WTC11 (cell line): ENCODE measurements around the gene GNG8. TPM values are rescaled to one million over a fixed set of nuclear protein-coding genes. Genes with fewer than 3 reads are reported as not detected.
A peak's percentile ranks its signal among the peaks of the same experiment; 100 is the strongest.

Experiments used
- ATAC-seq: fragments of 200-7000 bp; cut with Tn5 transposase; 2 replicates; pipeline ENCODE4 v1.10.0; 2021; ENCODE audit warnings: mild to moderate bottlenecking, moderate library complexity
- CTCF ChIA-PET: fragments of 300-600 bp; sonication (Branson Sonifier 250); formaldehyde crosslinking; loops from one replicate; lab custom pipeline; 2021; ENCODE audit warnings: antibody characterized with exemption; lab: Charles Lee
- POLR2A ChIA-PET: fragments of 350-600 bp; sonication (Branson Sonifier 250); formaldehyde crosslinking; loops from one replicate; lab custom pipeline; 2021; ENCODE audit warnings: antibody characterized with exemption; lab: Charles Lee
- DNase-seq: peaks from one replicate; pipeline ENCODE4 v3.0.0; 2021; ENCODE audit warnings: low spot score
- H3K27ac Mint-ChIP-seq: 2 replicates; pipeline ENCODE4 v1.8.0; 2021; ENCODE audit warnings: mixed read lengths
- H3K27me3 Mint-ChIP-seq: 2 replicates; pipeline ENCODE4 v1.8.0; 2021; ENCODE audit warnings: low read depth, mild to moderate bottlenecking, moderate library complexity, mixed read lengths
- H3K36me3 Mint-ChIP-seq: 2 replicates; pipeline ENCODE4 v1.8.0; 2021; ENCODE audit warnings: mixed read lengths
- H3K4me1 Mint-ChIP-seq: 2 replicates; pipeline ENCODE4 v1.8.0; 2022; ENCODE audit warnings: mixed read lengths
- H3K4me3 Mint-ChIP-seq: 2 replicates; pipeline ENCODE4 v1.8.0; 2021; ENCODE audit warnings: mild to moderate bottlenecking, moderate library complexity, mixed read lengths
- H3K9me3 Mint-ChIP-seq: 2 replicates; pipeline ENCODE4 v1.8.0; 2021; ENCODE audit warnings: mixed read lengths
- ATF6 ChIP-seq: sonication (generic); formaldehyde crosslinking; IDR thresholded peaks from 2 replicates; pipeline ENCODE4 v1.8.1; 2023; ENCODE audit warnings: mild to moderate bottlenecking, missing genetic modification reagents
- ERG ChIP-seq: fragments of 250-450 bp; sonication (Bioruptor Pico); IDR thresholded peaks from 2 replicates; pipeline ENCODE4 v1.8.0; 2021; ENCODE audit warnings: mild to moderate bottlenecking
- FOXP1 ChIP-seq: sonication (generic); formaldehyde crosslinking; IDR thresholded peaks from 2 replicates; pipeline ENCODE4 v1.8.0; 2022; ENCODE audit warnings: missing genetic modification reagents, mild to moderate bottlenecking, moderate library complexity, borderline replicate concordance
- NFE2L1 ChIP-seq: sonication (generic); formaldehyde crosslinking; IDR thresholded peaks from 2 replicates; pipeline ENCODE4 v1.8.1; 2023; ENCODE audit warnings: missing genetic modification reagents
- NR1H2 ChIP-seq: sonication (generic); formaldehyde crosslinking; IDR thresholded peaks from 2 replicates; pipeline ENCODE4 v1.9.0; 2021; ENCODE audit warnings: mild to moderate bottlenecking, moderate library complexity, missing genetic modification reagents
- SMAD4 ChIP-seq: sonication (generic); formaldehyde crosslinking; IDR thresholded peaks from 2 replicates; pipeline ENCODE4 v1.8.0; 2022; ENCODE audit warnings: mild to moderate bottlenecking, missing genetic modification reagents
- TCF7 ChIP-seq: sonication (generic); formaldehyde crosslinking; IDR thresholded peaks from 2 replicates; pipeline ENCODE4 v1.8.0; 2022; ENCODE audit warnings: mild to moderate bottlenecking, low read depth, missing genetic modification reagents, moderate library complexity
- TEAD4 ChIP-seq: sonication (generic); formaldehyde crosslinking; IDR thresholded peaks from 2 replicates; pipeline ENCODE4 v1.8.0; 2022; ENCODE audit warnings: mild to moderate bottlenecking, missing genetic modification reagents
- ZNF219 ChIP-seq: sonication (generic); formaldehyde crosslinking; IDR thresholded peaks from 2 replicates; pipeline ENCODE4 v1.8.0; 2023; ENCODE audit warnings: missing genetic modification reagents, mild to moderate bottlenecking, borderline replicate concordance
- ZNF671 ChIP-seq: fragments of 250-450 bp; sonication (Bioruptor Pico); IDR thresholded peaks from 2 replicates; pipeline ENCODE4 v1.8.0; 2021; ENCODE audit warnings: mild to moderate bottlenecking
- total RNA-seq: library from RNA; stranded (reverse); gene quantifications from 3 replicates; pipeline ENCODE4 v1.2.3, GENCODE V29; 2021
- TF ChIP-seq, protein P1 (sequence below): sonication (generic); formaldehyde crosslinking; IDR thresholded peaks from 2 replicates; pipeline ENCODE4 v1.8.1; 2022; ENCODE audit warnings: low read depth, missing genetic modification reagents, borderline replicate concordance
- TF ChIP-seq, protein P2 (sequence below): fragments of 250-450 bp; sonication (Bioruptor Pico); IDR thresholded peaks from 2 replicates; pipeline ENCODE4 v1.9.0; 2021; ENCODE audit warnings: mild to moderate bottlenecking
- TF ChIP-seq, protein P3 (sequence below): fragments of 250-450 bp; sonication (Bioruptor Pico); IDR thresholded peaks from 2 replicates; pipeline ENCODE4 v2.1.2; 2022; ENCODE audit warnings: mild to moderate bottlenecking, moderate library complexity

Gene GNG8
- total RNA-seq, 1 experiment from 2014 or later: not detected

- Mint-ChIP-seq H3K4me3 (no peak overlapping the region), H3K27ac (no peak overlapping the region), H3K27me3 (peaks cover 2% of the 10 kb centered on the region), H3K4me1 (peaks cover 16% of the 10 kb centered on the region), H3K9me3 (no peaks in the 10 kb centered on the region), H3K36me3 (no peaks in the 10 kb centered on the region)
- ChIA-PET POLR2A (no interaction called here), CTCF (interaction anchor here (0.7 to 2.8 kb wide), 5 partner anchors 9 to 200 kb away, joined by 3 to 15 read pairs (median 4); partner anchors contain the start of gene DACT3)
- no peak for ATAC-seq
- DNase-seq: no peak
- TF ChIP-seq, protein P1, sequence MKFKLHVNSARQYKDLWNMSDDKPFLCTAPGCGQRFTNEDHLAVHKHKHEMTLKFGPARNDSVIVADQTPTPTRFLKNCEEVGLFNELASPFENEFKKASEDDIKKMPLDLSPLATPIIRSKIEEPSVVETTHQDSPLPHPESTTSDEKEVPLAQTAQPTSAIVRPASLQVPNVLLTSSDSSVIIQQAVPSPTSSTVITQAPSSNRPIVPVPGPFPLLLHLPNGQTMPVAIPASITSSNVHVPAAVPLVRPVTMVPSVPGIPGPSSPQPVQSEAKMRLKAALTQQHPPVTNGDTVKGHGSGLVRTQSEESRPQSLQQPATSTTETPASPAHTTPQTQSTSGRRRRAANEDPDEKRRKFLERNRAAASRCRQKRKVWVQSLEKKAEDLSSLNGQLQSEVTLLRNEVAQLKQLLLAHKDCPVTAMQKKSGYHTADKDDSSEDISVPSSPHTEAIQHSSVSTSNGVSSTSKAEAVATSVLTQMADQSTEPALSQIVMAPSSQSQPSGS (CRISPR knock-in tag): no peak
Measured at GRCh38 chr19:46626446-46626845, 9.6 kb downstream of the GNG8 start.

DNA sequence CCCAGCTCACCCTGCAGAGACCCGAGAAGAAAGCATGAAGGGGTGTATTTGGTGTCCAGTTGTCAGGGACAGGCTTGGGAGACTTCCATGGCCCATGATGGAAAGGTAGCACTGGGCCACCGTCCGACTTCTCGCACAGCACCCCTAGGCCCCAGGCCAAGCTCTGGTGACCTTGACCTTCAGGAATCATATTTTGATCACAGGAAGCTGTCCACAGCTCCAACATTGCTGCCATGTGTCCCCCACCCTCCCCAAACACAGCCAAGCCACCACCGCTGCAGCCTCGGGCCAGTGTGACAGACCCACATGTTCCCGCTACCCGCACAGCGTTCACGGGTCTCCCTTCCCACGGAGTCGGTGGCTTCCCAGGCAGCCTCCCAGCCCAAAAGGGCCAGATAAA is 10.3 kb downstream of the GNG8 start:
- CTCF ChIA-PET: interaction anchor here (0.7 to 2.8 kb wide), 6 partner anchors 9 to 201 kb away, joined by 3 to 15 read pairs (median 4); partner anchors contain the start of gene DACT3
- H3K27ac Mint-ChIP-seq: no peak overlapping the region
- no peaks in the 10 kb centered on the region for H3K36me3 Mint-ChIP-seq
- POLR2A ChIA-PET: interaction anchor here (0.7 kb wide), 1 partner anchor 1096 kb away, joined by 3 read pairs; no protein-coding TSS in a partner anchor
- no peaks in the 10 kb centered on the region; the same call in 1 of the 2 replicates for H3K27me3 Mint-ChIP-seq
- ATAC-seq (no peak), DNase-seq (no peak)
- no peak overlapping the region for H3K4me3 Mint-ChIP-seq
- TF ChIP-seq NR1H2 (no peak), NFE2L1 (CRISPR knock-in tag) (no peak), ATF6 (CRISPR knock-in tag) (no peak), TCF7 (CRISPR knock-in tag) (no peak), ZNF219 (CRISPR knock-in tag) (no peak), FOXP1 (CRISPR knock-in tag) (no peak), TEAD4 (CRISPR knock-in tag) (no peak)
- TF ChIP-seq, protein P2, sequence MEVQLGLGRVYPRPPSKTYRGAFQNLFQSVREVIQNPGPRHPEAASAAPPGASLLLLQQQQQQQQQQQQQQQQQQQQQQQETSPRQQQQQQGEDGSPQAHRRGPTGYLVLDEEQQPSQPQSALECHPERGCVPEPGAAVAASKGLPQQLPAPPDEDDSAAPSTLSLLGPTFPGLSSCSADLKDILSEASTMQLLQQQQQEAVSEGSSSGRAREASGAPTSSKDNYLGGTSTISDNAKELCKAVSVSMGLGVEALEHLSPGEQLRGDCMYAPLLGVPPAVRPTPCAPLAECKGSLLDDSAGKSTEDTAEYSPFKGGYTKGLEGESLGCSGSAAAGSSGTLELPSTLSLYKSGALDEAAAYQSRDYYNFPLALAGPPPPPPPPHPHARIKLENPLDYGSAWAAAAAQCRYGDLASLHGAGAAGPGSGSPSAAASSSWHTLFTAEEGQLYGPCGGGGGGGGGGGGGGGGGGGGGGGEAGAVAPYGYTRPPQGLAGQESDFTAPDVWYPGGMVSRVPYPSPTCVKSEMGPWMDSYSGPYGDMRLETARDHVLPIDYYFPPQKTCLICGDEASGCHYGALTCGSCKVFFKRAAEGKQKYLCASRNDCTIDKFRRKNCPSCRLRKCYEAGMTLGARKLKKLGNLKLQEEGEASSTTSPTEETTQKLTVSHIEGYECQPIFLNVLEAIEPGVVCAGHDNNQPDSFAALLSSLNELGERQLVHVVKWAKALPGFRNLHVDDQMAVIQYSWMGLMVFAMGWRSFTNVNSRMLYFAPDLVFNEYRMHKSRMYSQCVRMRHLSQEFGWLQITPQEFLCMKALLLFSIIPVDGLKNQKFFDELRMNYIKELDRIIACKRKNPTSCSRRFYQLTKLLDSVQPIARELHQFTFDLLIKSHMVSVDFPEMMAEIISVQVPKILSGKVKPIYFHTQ (CRISPR knock-in tag): no peak
- TF ChIP-seq, protein P3, sequence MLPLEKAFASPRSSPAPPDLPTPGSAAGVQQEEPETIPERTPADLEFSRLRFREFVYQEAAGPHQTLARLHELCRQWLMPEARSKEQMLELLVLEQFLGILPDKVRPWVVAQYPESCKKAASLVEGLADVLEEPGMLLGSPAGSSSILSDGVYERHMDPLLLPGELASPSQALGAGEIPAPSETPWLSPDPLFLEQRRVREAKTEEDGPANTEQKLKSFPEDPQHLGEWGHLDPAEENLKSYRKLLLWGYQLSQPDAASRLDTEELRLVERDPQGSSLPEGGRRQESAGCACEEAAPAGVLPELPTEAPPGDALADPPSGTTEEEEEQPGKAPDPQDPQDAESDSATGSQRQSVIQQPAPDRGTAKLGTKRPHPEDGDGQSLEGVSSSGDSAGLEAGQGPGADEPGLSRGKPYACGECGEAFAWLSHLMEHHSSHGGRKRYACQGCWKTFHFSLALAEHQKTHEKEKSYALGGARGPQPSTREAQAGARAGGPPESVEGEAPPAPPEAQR (CRISPR knock-in tag): no peak
- peaks cover 12% of the 10 kb centered on the region for H3K4me1 Mint-ChIP-seq
- no peaks in the 10 kb centered on the region for H3K9me3 Mint-ChIP-seq

GRCh38 chr19:46624958-46625661 is 10.9 kb downstream of the GNG8 start, which contains the start of gene PTGIR:
Gene PTGIR (minus strand): TSS chr19:46625089. CDS start chr19:46624225, 864 bp downstream.
- TF ChIP-seq ZNF671: no peak
- TF ChIP-seq SMAD4 (CRISPR knock-in tag): no peak
- no peak for TF ChIP-seq ERG (CRISPR knock-in tag)
- no peaks in the 10 kb centered on the region; the same call in 1 of the 2 replicates for H3K27me3 Mint-ChIP-seq
- no peaks in the 10 kb centered on the region for H3K9me3 Mint-ChIP-seq
- ATAC-seq (peak; percentile 53), DNase-seq (no peak)
- peaks cover 8% of the 10 kb centered on the region for H3K4me1 Mint-ChIP-seq
- ChIA-PET CTCF (interaction anchor here (1.1 to 2.8 kb wide), 4 partner anchors 8 to 37 kb away, joined by 3 to 15 read pairs (median 13); partner anchors contain the start of gene DACT3), POLR2A (interaction anchor here (0.7 kb wide), 1 partner anchor 1095 kb away, joined by 3 read pairs; no protein-coding TSS in a partner anchor)
- no peak within 1 kb of the TSS for H3K4me3 Mint-ChIP-seq
- H3K27ac Mint-ChIP-seq: no peak within 1 kb of the TSS
- H3K36me3 Mint-ChIP-seq: no peaks in the 10 kb centered on the region
